T47D (cell line): ENCODE data around the gene MYRIP.
"Not testable (repeated sequence)": the region's sequence is repeated elsewhere in the genome, so short reads cannot be mapped to it uniquely, and the experiment has no call there.

Experiments used
- DNase-seq, 2 experiments: peaks; one replicate each; pipeline versions ENCODE4 v3.0.0 to v3.0.0-alpha.2; 2011 to 2012; ENCODE audit warnings: low read depth in 1 of 2, low spot score in 1 of 2
- JUND ChIP-seq: IDR thresholded peaks from 2 replicates; pipeline ENCODE4 v1.6.1; 2012; ENCODE audit warnings: low read depth
- in situ Hi-C: cut with HindIII; loops from 2 replicates; pipeline ENCODE4 v1.10.0; 2016; ENCODE audit warnings: low sequenced_read_pairs, low pct_unique_long_range_greater_than_20kb

MYRIP gene

GRCh38 chr3:40103829-40104228, 294.4 kb downstream of the MYRIP start:
- no peak for DNase-seq
- in situ Hi-C loops, result no loop called here
- no peak for TF ChIP-seq JUND

- no peak for DNase-seq
- no peak for TF ChIP-seq JUND
- in situ Hi-C loops, result no loop called here
Observed at GRCh38 chr3:40104441-40104840, 295.0 kb downstream of the MYRIP start.

GRCh38 chr3:40108643-40109042, 299.2 kb downstream of the MYRIP start:
- in situ Hi-C loops, result no loop called here
- TF ChIP-seq JUND, result no peak

GRCh38 chr3:40109641-40110490, 300.5 kb downstream of the MYRIP start:
- no peak for TF ChIP-seq JUND
- no peak for DNase-seq
- in situ Hi-C loops, result no loop called here

More at GRCh38 chr3:40108643-40109042, 299.2 kb downstream of the MYRIP start:
- DNase-seq, result no peak

- DNase-seq, result no peak
- no peak for TF ChIP-seq JUND
- in situ Hi-C loops, result no loop called here
Observed at GRCh38 chr3:40116478-40117177, 307.2 kb downstream of the MYRIP start.

GRCh38 chr3:40118091-40118490, 308.7 kb downstream of the MYRIP start:
- no peak for DNase-seq
- TF ChIP-seq JUND, result no peak
- in situ Hi-C loops, result no loop called here

- DNase-seq, result no peak
- TF ChIP-seq JUND, result no peak
- in situ Hi-C loops, result no loop called here
Observed at GRCh38 chr3:40120067-40120692, 310.8 kb downstream of the MYRIP start.

- TF ChIP-seq JUND, result no peak
- in situ Hi-C loops, result no loop called here
- DNase-seq, result no peak
Observed at GRCh38 chr3:40120806-40121205, 311.4 kb downstream of the MYRIP start.

GRCh38 chr3:40124918-40125317, 315.5 kb downstream of the MYRIP start:
- no peak for DNase-seq
- no peak for TF ChIP-seq JUND
- in situ Hi-C loops, result no loop called here

GRCh38 chr3:40128166-40128565, 318.8 kb downstream of the MYRIP start:
- no peak for DNase-seq
- no peak for TF ChIP-seq JUND
- in situ Hi-C loops, result no loop called here

- in situ Hi-C loops, result no loop called here
- TF ChIP-seq JUND, result no peak
- no peak for DNase-seq
Observed at GRCh38 chr3:40129510-40129909, 320.1 kb downstream of the MYRIP start.

GRCh38 chr3:40129981-40130380, 320.6 kb downstream of the MYRIP start:
- no peak for DNase-seq
- TF ChIP-seq JUND, result no peak
- in situ Hi-C loops, result no loop called here

- TF ChIP-seq JUND, result no peak
- no peak for DNase-seq
- in situ Hi-C loops, result no loop called here
Observed at GRCh38 chr3:40130721-40131120, 321.3 kb downstream of the MYRIP start.

GRCh38 chr3:40133886-40134575, 324.6 kb downstream of the MYRIP start:
- in situ Hi-C loops, DNase-seq: not testable (repeated sequence)
